ENCODE results near the gene UBQLN4. TPM values are rescaled to one million over a fixed set of nuclear protein-coding genes. Genes with fewer than 3 reads are reported as not detected.

Gene UBQLN4
- total and polyA plus RNA-seq, 9 of the 15 experiments (the other 6 are each of a cell fraction or from before 2014, with no cell fraction given) = 13.5 to 65.5 (median 37.0) TPM

DNA sequence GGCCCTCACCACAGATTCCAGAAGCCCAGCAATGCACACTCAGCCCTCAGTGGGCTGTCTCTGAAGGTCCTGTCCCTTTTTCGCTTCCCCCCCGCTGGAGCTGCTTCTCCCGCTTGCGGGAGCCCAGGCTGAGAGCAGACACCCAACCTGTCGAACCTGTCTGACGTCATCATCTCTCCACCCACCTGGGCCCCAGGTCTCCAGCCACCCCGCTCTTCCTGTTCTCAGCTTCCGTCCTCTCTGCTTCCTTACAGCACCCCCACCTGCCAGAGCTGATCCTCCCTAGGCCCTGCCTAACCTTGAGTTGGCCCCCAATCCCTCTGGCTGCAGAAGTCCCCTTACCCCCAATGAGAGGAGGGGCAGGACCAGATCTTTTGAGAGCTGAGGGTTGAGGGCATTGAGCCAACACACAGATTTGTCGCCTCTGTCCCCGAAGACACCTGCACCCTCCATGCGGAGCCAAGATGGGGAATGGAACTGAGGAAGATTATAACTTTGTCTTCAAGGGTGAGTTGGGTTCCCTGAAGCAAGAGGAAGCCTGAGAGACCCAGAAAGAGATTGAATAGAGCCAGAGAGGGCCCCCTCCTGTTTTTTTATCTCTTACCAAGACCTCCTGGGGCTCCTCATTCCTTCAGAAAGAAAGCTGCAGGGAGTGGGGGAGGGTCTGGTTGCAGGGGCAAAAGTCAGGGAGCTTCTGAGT lies 7.5 kb upstream of the UBQLN4 start, which contains the start of gene RAB25 (continued):
- TF ChIP-seq, protein P1, sequence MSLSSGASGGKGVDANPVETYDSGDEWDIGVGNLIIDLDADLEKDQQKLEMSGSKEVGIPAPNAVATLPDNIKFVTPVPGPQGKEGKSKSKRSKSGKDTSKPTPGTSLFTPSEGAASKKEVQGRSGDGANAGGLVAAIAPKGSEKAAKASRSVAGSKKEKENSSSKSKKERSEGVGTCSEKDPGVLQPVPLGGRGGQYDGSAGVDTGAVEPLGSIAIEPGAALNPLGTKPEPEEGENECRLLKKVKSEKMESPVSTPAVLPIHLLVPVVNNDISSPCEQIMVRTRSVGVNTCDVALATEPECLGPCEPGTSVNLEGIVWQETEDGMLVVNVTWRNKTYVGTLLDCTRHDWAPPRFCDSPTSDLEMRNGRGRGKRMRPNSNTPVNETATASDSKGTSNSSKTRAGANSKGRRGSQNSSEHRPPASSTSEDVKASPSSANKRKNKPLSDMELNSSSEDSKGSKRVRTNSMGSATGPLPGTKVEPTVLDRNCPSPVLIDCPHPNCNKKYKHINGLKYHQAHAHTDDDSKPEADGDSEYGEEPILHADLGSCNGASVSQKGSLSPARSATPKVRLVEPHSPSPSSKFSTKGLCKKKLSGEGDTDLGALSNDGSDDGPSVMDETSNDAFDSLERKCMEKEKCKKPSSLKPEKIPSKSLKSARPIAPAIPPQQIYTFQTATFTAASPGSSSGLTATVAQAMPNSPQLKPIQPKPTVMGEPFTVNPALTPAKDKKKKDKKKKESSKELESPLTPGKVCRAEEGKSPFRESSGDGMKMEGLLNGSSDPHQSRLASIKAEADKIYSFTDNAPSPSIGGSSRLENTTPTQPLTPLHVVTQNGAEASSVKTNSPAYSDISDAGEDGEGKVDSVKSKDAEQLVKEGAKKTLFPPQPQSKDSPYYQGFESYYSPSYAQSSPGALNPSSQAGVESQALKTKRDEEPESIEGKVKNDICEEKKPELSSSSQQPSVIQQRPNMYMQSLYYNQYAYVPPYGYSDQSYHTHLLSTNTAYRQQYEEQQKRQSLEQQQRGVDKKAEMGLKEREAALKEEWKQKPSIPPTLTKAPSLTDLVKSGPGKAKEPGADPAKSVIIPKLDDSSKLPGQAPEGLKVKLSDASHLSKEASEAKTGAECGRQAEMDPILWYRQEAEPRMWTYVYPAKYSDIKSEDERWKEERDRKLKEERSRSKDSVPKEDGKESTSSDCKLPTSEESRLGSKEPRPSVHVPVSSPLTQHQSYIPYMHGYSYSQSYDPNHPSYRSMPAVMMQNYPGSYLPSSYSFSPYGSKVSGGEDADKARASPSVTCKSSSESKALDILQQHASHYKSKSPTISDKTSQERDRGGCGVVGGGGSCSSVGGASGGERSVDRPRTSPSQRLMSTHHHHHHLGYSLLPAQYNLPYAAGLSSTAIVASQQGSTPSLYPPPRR (CRISPR knock-in tag; IDR thresholded peaks at IDR 0.05; ENCODE audit: borderline replicate concordance) = no peak
- 0 out of 2 replicates have a peak, but pooled peaks have one; percentile 18 for TF ChIP-seq CREM (IDR thresholded peaks at IDR 0.05; ENCODE audit: low read depth)
- TF ChIP-seq, protein P2, sequence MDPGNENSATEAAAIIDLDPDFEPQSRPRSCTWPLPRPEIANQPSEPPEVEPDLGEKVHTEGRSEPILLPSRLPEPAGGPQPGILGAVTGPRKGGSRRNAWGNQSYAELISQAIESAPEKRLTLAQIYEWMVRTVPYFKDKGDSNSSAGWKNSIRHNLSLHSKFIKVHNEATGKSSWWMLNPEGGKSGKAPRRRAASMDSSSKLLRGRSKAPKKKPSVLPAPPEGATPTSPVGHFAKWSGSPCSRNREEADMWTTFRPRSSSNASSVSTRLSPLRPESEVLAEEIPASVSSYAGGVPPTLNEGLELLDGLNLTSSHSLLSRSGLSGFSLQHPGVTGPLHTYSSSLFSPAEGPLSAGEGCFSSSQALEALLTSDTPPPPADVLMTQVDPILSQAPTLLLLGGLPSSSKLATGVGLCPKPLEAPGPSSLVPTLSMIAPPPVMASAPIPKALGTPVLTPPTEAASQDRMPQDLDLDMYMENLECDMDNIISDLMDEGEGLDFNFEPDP (CRISPR knock-in tag; IDR thresholded peaks at IDR 0.05) = no peak
